Skin of body (tissue), 2 donors: ENCODE results near the gene LAMA2. TPM values are rescaled to one million over a fixed set of nuclear protein-coding genes. Genes with fewer than 3 reads are reported as not detected.

Experiments
- DNase-seq: peaks from one replicate; lab custom pipeline; 2025; lab: John Stamatoyannopoulos, UW
- total RNA-seq: library from RNA; depleted of rRNA; stranded (reverse); fragments of >200 nt; gene quantifications from one replicate; pipeline ENCODE4 v1.2.3, GENCODE V29; 2014

The LAMA2 gene
- total RNA-seq, 1 donor from 2014 or later, result 87.4 TPM

- DNase-seq, result no peak
Observed at GRCh38 chr6:129307845-129308244, 424.9 kb downstream of the LAMA2 start.

DNA sequence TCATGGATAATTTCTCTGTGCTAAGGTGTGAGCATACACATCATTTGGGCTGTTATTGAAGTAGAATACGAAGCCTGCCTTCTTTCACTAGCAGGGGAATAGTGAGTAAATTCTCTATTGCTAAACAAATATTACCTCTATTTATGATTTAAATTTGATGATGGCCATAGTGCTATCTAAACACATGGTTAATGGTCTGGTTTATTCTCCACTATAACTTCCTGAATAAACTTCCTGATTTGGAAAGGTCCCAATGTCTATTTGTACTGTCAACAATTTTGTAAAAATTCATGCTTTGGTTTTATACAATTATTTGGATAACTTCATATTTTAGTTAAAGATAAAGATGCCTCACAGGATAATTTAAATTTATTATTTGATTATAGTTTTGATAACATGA lies 426.2 kb downstream of the LAMA2 start:
- no peak for DNase-seq

GRCh38 chr6:129312880-129313279 lies 429.9 kb downstream of the LAMA2 start:
- no peak for DNase-seq

DNA sequence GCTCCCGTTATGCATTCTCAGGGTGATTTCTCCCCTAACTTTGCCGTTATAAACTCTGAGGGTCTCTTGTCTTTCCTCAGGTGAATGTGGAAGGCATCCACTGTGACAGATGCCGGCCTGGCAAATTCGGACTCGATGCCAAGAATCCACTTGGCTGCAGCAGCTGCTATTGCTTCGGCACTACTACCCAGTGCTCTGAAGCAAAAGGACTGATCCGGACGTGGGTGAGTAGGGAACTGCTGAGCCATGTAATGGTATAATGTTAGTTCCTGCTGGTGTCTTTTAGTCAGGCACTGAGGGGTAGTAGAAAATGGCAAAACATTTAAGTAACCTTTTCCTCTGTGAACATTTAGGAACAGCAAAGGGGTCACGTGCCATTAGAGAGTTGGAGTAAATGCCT lies 431.6 kb downstream of the LAMA2 start:
- DNase-seq, result no peak

DNA sequence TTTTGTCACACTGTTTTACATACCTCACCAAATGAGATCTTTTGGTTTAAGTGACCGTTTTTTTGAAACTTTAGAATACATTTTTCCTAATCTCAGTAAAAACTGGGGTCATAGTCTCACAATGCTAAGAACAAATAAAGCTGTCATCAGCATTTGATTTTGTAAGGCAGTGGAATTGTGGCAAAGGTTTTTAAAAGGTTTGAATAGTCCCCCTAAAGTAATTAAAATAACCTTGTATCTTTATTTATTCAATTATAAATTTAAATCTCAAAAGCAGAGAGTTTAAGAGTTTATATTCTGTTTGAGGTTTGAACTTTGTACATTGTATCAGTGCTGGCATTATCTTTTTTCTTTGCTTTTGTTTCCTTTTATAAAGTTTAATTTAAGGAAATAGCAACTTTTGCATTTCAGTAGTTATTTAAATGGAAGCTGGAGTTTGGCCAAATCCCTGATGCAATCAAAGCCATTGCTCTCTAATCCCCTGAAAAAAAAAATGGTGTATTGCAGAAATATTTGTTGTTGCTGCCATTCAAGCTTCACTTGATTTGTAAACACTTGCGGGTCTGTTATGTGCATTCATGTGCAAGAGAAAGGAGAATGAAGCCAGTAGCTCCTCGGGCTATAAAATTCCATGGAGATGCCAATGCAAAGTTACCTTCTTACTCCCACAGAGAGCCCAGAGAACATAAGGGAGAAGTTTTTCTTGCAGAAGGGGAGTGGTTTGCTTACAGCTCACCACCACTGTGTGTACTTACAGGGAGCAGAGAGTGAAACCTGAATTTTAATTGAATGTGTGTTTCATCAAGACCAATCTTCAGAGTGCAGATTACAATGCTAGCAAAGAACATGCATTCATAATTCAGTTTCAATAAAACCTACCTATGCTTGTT lies 435.2 kb downstream of the LAMA2 start:
- DNase-seq, result no peak

DNA sequence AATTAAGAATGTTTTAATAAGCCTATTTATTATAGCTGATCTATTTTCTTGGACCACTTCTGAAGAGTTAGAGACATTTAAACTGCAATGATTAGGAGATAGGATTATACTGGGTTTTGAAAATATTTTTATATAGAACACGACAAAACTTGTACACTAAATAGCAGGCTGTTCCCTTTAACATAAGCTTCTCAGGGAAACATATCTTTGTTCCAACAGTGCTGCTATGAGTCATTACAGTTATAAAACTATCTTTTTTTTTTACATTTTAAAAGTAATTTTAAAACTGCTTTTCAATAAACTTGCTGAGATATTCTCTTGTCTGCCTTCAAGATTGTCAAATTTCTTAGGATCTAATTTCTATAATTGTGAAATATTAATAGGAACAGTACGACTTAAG lies 438.0 kb downstream of the LAMA2 start:
- no peak for DNase-seq

GRCh38 chr6:129321303-129321702 lies 438.4 kb downstream of the LAMA2 start:
- no peak for DNase-seq

DNA sequence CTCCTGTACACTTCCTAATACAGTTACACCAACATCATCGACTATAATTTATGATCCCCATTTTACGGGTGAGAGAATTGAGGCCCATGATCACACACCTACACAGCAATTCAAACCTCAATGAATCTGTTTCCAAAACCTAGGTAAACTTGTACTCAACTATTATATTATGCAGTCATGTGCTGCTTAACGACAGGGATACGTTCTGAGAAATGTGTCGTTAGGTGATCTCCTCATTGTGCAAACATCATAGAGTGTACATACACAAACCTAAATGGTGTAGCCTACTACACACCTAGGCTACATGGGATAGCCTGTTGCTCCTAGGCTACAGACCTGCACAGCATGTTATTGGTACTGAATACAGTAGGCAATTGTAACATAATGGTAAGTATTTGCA lies 441.4 kb downstream of the LAMA2 start:
- no peak for DNase-seq

GRCh38 chr6:129329678-129330077 lies 446.7 kb downstream of the LAMA2 start:
- no peak for DNase-seq

DNA sequence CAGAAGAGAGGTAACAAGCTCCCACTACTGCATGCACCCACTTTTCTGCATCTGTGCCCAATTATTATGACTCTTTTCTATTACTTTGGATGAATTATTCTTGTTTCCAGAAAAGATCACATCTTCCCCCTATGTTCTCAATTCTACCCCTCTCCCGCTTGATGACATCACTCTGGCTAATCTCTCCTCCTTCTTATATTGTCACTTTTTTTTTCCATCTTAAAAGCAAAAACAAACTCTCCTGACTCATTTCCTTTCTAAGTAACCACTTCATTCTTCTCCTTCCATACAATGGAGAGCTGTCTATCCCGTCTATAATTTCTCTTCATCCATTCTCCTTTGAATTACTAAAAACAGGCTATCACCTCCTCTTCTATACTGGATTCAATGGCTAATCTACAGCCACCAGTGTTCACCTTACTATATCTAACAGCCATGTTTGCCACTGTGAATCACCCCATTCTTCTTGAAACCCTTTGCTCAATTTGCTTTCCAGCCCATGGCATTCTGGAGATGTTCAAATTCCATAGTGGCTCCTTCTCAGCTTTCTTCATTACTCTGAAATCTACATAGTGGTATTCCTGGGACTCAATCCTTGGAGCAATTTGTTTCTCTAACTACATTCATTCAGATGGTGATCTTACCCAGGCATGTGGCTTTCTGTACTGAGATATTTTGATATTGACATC lies 448.7 kb downstream of the LAMA2 start:
- no peak for DNase-seq

DNA sequence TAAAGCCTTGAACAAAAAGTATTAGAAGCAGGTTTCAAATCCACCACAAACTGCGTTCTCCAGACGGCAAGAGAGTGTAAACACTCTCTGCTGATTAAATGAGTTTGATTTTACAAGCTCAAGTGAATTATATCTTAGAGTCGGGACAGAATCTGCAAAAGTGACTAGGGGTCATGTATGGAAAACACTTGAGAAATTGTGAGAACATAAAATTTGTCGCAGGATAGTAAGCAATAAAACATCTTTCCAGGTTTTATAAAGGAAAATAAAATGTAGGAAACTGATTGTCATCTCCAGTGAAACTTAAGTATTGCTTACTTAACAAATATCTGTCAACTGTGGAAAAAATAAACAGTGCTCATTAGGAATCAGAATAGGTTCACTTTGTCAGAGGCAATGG lies 452.9 kb downstream of the LAMA2 start:
- DNase-seq, result no peak

DNA sequence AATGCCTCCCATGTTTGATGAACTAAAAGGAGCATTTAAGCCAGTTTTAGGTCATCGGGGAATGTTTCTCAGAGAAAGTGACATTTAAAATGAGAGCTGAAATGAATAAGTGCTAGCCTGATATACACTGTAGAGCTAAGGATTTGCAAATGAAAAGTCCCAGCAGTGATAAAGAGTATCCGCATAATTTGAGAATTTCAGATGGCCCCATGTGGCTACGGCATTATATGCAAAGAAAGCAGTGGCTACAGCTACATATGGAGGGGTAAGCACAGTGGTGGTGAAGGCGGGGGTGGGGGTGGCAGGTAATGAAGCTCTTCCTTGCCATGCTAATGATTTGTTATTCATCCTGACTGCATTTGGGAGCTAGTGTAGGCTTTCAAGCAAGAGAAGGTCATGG lies 455.7 kb downstream of the LAMA2 start:
- no peak for DNase-seq

- no peak for DNase-seq
Observed at GRCh38 chr6:129340983-129341382, 458.0 kb downstream of the LAMA2 start.

DNA sequence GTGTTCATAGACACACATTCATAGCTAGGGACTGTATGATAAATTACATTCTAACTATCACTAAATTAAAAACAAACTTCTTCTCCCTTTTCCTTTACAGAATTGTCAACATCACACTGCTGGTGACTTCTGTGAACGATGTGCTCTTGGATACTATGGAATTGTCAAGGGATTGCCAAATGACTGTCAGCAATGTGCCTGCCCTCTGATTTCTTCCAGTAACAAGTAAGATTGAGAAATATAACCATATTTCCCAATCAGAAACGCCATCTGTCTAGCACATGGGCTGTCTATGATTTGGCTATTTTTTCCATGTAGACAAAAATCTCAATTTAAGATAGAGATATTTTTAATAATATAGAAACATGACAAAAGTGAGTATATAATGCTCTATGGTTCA lies 459.3 kb downstream of the LAMA2 start:
- DNase-seq, result peak; percentile 83

GRCh38 chr6:129342796-129343195 lies 459.9 kb downstream of the LAMA2 start:
- DNase-seq, result no peak

DNA sequence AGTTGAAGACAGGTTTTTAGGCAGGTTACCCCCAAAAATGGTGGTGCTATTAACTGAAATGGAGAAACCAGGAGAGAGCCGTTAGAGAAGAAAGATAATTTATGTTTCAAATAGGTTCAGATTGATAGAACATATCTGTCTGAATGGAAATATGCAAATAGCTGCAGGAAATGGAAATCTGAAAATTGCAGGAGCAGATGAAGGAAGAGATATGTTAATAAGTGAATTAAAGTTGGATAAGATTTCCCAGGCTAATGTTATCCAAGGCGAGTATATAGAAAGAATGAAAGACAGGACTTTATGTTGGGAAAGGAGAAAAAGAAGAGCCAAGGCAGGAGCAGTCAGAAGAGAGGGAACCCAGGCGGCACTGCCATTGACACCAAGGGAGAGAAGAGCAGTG lies 461.4 kb downstream of the LAMA2 start:
- no peak for DNase-seq

GRCh38 chr6:129345890-129346289 lies 463.0 kb downstream of the LAMA2 start:
- DNase-seq, result no peak

GRCh38 chr6:129346964-129347363 lies 464.0 kb downstream of the LAMA2 start:
- DNase-seq, result no peak

- no peak for DNase-seq
Observed at GRCh38 chr6:129350278-129350677, 467.3 kb downstream of the LAMA2 start.

GRCh38 chr6:129351807-129352206 lies 468.9 kb downstream of the LAMA2 start:
- DNase-seq, result no peak

DNA sequence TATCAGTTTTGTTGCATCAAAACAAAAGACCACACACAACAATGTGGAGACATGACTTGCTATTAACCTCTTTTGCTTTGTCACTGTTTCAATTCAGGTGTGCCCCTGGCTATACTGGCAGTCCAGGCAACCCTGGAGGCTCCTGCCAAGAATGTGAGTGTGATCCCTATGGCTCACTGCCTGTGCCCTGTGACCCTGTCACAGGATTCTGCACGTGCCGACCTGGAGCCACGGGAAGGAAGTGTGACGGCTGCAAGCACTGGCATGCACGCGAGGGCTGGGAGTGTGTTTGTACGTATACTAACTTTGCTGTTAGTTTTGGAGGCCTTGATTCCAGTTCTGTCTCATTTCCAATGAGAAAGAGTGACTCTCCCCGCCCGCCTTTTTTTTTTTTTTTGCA lies 470.1 kb downstream of the LAMA2 start:
- no peak for DNase-seq

DNA sequence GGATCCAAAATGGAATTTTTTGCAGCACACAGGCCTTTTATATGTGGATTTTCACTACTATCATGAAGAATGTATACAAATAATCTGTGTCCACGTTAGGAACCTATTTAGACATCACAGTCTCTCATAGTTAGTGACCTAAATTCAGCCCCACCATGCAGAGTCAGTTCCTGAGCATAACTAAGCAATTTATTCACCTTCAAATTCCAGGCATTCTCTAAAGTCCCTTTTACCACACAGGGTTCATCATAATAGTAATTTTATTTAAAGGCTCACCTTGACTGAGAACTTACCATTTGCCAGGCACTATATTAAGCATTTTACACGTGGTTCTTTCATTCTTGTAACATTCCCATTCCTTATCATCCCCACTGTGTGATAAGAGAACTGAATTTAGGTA lies 473.2 kb downstream of the LAMA2 start:
- DNase-seq, result no peak
